Dermis microvascular lymphatic vessel endothelial cell (primary cell): ENCODE measurements around the gene SYK. TPM values are rescaled to one million over a fixed set of nuclear protein-coding genes. Genes with fewer than 3 reads are reported as not detected.
"Not testable (repeated sequence)": the region's sequence is repeated elsewhere in the genome, so short reads cannot be mapped to it uniquely, and the experiment has no call there.

Experiments
- DNase-seq, 2 donors: peaks; one replicate each; pipeline versions ENCODE4 v3.0.0 to v3.0.0-alpha.2; 2010; ENCODE audit warnings: low read depth in 2 of 2
- total RNA-seq: library from RNA; depleted of rRNA; stranded (reverse); fragments of >200 nt; gene quantifications from 2 replicates; pipeline ENCODE4 v1.2.1, GENCODE V29; 2014

Gene SYK
- total RNA-seq, 1 donor from 2014 or later = 0.13 TPM

- DNase-seq = no peak
Measured at GRCh38 chr9:90795871-90796317, 5.7 kb upstream of the SYK start.

- no peak for DNase-seq
Measured at GRCh38 chr9:90799271-90799852, 2.3 kb upstream of the SYK start.

- DNase-seq = no peak
Measured at GRCh38 chr9:90801973-90802322, 329 bp downstream of the SYK start.

DNA sequence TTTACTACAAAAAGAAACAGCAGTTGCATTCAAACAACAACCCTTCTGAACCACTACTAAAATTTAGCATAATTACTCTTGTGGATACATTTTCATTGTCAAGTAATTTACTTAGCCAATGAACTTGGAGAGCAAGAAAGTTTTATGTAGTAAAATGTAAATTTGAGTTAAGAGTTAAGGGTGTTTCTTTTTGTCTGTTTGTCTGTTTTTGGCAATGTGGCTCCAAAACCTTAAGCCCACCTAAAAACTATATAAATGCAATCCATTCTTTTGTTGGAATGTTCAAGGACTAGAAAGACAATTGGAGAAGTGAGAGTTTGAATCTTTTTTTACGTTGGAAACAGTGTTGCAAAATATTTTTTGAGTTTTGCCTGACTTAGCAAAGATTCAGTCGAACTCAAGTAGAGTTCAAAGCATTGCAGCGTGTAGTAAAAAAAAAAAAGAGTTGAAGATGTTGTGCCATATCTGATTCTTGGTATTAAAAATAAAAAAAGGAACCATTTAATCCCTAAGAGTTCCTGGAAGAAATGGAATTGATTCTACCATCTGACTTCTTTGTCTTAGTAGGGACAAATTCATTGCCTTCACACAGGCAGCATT lies 867 bp downstream of the SYK start:
- no peak for DNase-seq

DNA sequence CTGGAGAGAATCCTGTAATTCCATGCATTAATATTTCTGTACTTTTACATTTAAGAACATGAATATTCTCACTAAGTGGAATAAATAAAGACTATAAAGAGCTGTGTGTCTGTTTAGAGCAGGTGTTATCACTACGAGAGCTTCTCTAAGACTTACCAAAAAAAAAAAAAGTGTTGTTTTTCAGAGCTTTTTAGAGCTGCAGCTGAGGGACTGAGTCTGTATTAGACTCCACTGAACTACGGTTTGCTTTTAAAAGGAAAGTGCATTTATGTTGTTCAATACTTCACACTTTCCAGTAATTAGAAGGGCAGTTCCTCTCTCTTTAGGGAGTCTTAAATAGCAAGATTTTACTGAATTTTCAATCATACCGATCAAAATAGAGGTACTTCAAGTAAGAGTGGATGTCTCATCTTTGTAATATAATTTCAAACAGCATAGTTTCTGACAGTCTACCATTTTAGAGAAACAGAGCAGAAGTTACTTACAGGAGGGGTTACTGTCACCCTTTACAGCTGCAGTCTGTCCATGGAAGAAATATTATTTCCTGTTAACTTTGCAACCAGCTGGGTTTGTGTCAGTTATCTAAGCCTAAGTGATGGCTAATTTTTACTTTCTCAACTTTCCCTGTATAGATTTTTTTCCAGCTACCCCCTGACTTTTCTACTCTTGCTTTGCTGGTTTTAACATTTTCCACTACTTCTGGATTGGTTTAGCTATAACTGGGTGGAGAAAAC lies 2.4 kb downstream of the SYK start:
- no peak for DNase-seq

DNA sequence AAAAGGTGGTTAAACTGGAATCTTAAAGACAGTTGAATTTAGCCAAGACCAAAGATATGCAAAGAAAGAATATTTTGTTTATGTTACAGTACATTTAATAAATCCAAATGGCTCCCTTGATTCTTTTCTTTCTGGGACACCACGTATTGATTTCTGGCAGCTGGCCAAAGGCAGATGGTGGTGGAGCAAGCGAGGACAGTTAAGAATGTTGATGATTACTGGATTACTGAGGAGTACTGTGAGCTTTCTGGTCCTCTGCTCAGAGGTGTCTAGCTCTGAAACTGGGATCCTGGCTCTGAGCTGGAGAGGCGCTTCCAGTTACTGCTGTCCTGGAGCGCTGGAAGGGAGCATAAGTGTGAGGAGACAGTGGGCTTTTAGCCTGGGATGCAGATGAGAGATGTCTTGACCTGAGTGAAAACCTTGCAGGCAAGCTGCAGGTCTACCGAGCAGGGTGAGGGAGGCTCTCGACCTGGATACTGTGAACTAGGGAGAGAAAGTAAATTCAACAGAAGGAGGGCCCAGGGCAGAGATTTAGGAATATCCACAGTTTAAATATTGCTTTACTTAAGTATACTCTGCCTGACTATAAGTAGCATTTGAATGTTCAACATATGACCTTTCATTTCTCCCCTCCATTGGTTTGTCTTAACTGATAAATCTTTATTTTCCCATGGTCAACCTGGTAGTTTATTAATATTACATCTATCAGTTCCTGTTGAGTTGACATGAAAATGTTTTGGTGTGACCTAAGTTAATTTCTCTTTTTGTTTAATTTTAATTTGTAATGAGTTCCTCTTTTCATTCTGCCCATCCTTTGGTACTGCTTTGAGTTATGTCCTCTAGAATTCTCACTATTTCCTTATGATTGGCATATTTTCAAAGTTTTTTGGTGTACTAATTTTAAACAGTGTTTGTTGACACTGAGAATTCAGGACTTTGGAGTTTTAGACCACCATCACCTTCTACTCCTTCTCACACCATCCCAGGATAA lies 3.7 kb downstream of the SYK start:
- no peak for DNase-seq

GRCh38 chr9:90807006-90807405 lies 5.4 kb downstream of the SYK start:
- DNase-seq = no peak

DNA sequence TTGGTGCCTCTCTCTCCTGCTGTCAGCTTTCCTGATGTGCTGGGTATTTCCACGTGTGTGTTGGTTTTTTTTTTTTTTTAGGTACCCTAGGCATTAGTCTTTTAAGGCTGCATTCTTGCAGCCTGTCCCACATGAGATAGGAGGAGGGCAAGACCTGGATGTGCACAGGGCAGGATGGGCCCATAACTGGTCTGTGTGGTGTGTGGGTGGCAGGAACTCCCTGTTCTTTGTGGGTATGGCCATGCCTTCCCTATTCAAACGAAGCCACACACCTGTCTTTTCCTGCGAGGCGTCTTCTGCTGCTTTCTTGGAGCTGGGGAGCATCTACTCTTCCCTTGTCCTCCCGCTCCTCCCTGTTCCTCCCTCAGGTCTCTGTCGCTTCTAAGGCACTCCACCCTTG lies 6.8 kb downstream of the SYK start:
- DNase-seq = no peak

DNA sequence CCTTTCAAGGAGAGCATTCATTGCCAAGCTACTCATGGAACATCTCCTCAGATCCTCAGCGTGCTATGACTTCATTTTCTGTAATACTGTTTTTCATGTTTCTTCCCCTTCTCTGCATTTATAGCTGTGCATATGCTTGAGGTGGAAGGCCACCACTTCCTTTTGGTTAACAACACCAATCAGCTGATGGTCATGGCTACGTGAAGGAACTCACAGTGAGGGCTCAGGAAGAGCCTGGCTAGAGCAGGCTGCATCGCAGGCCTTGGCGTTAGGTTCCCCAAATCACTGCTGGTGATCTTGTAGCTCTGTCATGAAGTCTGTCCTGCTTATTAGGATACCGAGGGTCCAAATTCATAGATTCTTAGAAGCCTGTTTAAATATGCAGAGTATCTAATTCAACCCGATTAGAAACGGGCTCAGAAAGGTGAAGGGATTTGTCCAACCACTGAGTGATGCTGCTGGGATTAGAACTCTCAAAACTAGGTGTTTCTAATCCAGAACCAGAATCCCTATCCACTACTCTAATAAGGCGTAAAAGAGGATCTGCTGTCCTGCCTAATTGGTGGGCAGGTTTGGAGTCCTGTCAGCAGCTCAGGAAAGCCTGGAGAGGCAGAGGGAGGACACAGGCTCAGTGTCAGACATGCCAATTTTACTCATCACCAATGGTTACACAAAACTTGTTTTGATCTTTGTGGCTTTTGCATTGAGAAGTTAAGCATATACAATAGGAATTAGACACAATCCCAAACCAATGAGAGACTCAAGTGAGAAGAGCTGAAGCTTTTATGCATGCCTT lies 7.5 kb downstream of the SYK start:
- DNase-seq = no peak

- no peak for DNase-seq
Measured at GRCh38 chr9:90810691-90811090, 9.1 kb downstream of the SYK start.

DNA sequence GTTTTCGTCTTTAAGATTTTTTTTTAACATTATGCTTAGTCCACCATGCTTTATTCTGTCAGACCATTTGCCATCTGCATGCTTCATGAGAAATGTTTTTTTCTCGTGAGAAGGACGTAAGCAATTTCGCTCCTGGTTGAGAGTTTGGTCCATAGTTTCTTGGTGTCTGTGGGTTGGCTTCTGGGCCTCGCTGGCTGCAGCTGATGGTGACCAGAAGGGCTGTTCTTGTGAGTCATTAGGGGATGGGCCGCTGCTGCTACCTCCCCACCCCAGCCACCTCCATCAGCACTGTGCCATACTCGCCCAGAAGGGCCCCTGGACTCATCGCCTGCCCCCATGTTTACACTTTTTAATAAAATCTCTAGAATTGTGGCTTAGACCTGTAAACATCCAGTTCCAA lies 11.4 kb downstream of the SYK start:
- no peak for DNase-seq

GRCh38 chr9:90813523-90813922 lies 11.9 kb downstream of the SYK start:
- no peak for DNase-seq

- DNase-seq = no peak
Measured at GRCh38 chr9:90814355-90814754, 12.7 kb downstream of the SYK start.

DNA sequence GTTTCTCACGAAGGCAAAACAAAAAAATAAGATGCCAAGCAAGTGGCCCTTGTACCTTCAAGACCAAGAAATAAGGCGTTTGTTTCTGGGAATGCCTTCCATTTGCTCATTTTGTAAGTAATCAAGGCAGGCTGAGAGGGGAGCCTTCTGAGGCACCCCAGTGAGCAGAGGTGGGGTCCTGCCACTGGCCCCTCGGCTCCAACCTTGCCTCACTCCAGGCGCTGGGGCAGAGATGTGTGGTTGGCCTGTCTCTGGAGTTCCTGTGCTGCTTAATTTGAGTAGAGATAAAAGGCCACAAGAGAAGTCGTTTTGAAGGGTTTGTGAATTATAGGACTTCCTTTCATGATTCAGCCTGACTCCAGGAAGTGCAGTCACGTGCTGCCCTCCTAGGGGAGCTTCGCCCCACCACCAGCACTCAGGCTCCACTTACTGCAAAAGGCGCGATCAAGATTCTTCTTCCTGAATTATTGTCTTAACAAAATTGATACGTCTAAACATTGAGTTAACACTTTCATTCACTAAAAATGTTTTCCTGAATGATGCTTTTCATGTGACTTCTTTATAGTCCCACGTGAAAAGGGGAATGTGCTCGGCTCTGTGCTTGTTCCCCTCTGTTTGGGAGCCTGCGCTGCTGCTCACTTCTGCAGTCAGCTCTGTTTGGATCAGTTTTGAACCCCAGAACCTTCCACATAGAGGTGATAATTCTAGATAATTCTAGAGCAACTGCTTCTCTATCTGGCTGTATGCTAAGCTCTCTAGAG lies 13.7 kb downstream of the SYK start:
- no peak for DNase-seq

DNA sequence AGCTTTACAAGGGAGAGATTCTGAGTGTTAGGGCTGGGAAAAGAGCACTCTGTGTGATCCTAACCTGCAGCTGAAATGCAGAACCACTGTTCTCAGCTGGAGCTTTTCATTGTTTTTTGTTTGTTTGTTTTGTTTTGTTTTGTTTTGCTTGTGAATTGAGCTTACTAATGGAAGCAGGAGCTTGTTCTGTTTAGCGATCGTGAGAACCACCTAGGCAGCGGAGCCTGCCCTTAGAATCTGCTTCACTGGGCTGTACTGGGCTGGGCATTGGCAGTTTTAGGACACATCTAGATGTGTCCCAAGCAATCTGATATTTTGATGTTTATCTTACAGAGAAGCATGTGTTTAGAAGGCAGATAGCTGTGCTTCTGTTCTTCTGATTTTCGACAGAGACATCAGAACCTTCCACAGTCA lies 14.3 kb downstream of the SYK start:
- DNase-seq = no peak

GRCh38 chr9:90816690-90817089 lies 15.1 kb downstream of the SYK start:
- DNase-seq = no peak

DNA sequence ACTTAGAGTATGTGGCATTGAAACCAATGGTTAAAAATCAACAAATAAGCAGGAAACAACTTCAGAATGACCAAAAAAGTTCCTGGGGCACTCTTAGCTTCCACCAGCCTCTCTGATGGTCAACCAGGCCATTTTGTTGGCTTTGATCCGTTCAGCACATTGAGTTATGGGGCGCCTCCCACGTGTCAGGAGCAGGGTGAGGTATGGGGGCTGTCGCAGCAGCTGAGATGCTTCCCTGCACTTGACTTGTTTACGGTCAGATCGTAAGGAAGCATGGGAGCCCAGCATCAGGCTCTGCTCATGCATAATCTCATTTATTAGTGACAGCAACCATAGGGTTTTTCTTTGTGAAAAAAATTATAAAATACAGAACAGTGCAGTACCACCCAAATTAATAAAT lies 16.7 kb downstream of the SYK start:
- no peak for DNase-seq

DNA sequence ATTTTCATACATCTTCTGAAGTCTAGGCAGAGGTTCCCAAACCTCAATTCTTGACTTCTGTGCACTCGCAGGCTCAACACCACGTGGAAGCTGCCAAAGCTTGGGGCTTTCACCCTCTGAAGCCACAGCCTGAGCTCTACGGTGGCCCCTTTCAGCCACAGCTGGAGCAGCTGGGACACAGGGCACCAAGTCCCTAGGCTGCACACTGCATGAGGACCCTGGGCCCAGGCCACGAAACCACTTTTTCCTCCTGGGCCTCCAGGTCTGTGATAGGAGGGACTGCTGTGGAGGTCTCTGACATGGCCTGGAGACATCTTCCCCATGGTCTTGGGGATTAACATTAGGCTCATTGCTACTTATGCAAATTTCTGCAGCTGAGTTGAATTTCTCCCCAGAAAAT lies 18.8 kb downstream of the SYK start:
- not testable (repeated sequence) for DNase-seq

GRCh38 chr9:90821236-90821635 lies 19.6 kb downstream of the SYK start:
- DNase-seq = not testable (repeated sequence)

- no peak for DNase-seq
Measured at GRCh38 chr9:90821697-90822096, 20.1 kb downstream of the SYK start.
